Measurements from ENCODE around the gene HEY2. TPM values are rescaled to one million over a fixed set of nuclear protein-coding genes. Genes with fewer than 3 reads are reported as not detected.

Gene HEY2
- polyA plus RNA-seq, 1 donor (not counting 4 experiments of a cell fraction or from before 2014, with no cell fraction given) = not detected

DNA sequence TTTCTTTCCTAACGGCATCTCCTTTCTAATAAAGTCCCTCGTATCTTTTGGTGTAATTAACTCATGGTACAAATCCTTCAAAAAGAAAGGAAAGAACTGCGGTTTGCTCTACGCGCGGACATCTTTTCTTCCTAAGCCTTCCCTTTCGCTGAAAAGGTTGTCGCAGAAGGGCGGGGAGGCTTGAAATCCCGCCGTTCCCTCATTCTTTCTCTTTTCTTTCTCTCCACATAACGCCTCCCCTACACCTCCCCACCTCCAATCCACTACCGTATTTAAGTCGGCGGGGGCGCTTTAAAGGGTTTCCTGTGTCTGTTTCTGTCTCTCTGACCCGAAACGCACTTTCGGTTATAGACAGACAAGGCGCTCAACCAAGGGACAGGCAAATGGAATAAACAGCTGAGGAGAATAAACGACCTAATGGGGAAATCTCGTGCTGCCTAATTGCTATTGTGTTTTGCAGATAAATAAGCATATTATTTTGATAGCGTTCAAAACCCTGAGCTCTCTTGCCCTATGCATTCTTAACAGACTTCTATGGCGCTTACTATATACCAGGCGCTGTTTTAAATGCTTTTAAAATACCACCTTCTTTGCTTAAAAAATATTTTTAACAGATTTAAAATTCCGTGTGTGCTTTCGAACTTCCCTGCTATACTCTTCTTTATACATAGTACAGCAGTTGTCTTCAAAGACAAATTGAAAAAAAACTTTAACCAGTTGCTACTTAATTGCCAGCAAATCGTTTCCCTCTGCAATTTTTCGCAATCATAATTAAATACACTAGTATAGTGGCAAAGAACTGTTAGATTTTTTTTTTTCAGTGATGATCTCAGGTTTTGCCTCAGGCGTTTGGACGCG, 2.5 kb upstream of the HEY2 start:
- DNase-seq (ENCODE audit: low read depth, low spot score) (no peak), FAIRE-seq (no peak)
- Histone ChIP-seq H3K4me1 (ENCODE audit: control insufficient read depth, extremely low read depth, insufficient read depth, low read length) (peaks cover 24% of the 10 kb centered on the region), H3K4me2 (ENCODE audit: control insufficient read depth, extremely low read depth, insufficient read depth, low read depth, low read length) (peak overlapping the region; percentile 96), H3K36me3 (ENCODE audit: control insufficient read depth in 2 of 2, extremely low read depth in 1 of 2, insufficient read depth in 2 of 2, low read length in 2 of 2) (no peaks in the 10 kb centered on the region), H3K79me2 (ENCODE audit: control insufficient read depth, insufficient read depth, low read length) (no peaks in the 10 kb centered on the region), H3K9me3 (ENCODE audit: control insufficient read depth, low read depth, low read length) (no peaks in the 10 kb centered on the region), H3K27ac (ENCODE audit: control insufficient read depth, insufficient read depth, low read length) (no peak overlapping the region), H2AFZ (ENCODE audit: control insufficient read depth, low read length) (no peak overlapping the region), H3K4me3 (ENCODE audit: control insufficient read depth in 2 of 3, extremely low read depth in 1 of 3, insufficient read depth in 2 of 3, low read depth in 1 of 3, low read length in 3 of 3) (peak overlapping the region in 2 of 3 experiments; percentile 62 to 73), H3K9ac (ENCODE audit: control insufficient read depth, extremely low read depth, insufficient read depth, low read length) (no peak overlapping the region), H3K9me1 (ENCODE audit: control insufficient read depth, extremely low read depth, insufficient read depth, low read length) (no peaks in the 10 kb centered on the region), H3K27me3 (ENCODE audit: control insufficient read depth, extremely low read depth, insufficient read depth, low read length) (peaks cover 64% of the 10 kb centered on the region), H4K20me1 (ENCODE audit: control insufficient read depth, extremely low read depth, insufficient read depth, low read length) (no peaks in the 10 kb centered on the region)
- TF ChIP-seq CTCF (optimal IDR thresholded peaks at IDR 0.05 in 1 of 3, IDR thresholded peaks at IDR 0.05 in 1 of 3, conservative IDR thresholded peaks at IDR 0.05 in 1 of 3; ENCODE audit: extremely low read depth in 1 of 3, insufficient read depth in 2 of 3, low read length in 3 of 3) (no peak), EZH2 (IDR thresholded peaks at IDR 0.05; ENCODE audit: low read length) (peak; percentile 78)
- dilution Hi-C loops (cut with MboI; ENCODE audit: extremely low pct_ligation_motif_present, low sequenced_read_pairs) = no loop called here

DNA sequence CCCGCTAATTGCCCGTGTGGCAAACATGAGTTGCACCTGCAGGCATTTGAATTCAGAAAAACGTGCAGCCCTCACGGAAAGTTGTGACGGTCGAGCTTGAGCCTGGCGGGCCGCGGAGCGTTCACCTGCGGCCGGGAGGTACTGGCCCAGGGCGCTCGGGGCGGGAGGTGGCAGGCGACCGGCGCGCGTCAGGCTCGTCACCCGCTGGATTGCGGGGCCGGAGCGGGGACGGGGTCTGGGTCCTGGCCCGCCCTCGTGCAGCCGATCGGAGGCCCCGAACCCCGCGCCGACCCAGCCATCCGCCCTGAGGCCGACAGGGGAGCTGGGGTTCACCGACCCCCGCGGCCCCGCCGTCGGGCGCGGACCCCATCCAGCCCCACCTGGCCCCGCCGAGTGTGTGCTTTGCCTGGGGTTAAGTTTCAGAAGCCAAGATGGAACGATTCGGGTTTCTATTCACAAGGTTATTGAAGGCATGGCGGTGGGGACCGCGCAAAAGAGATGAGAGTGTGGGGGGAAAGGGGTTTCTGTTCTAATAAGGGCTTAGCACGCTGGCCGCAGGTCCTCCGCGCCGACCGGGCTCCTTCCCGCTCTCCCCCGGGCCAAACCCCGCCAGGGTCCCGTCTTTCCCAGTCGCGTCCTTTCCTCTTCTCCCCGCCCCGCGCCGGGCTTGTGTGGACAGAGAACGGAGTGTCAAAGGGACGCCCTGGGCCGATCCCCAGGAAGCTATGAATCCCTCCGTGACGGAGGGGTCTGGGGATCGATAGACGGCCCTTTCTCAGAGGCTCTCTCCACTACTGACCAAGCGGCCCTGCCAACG, 1.6 kb upstream of the HEY2 start:
- Histone ChIP-seq H3K27me3 (ENCODE audit: control insufficient read depth, extremely low read depth, insufficient read depth, low read length) (peaks cover 64% of the 10 kb centered on the region), H3K9ac (ENCODE audit: control insufficient read depth, extremely low read depth, insufficient read depth, low read length) (peak overlapping the region; percentile 13), H3K36me3 (ENCODE audit: control insufficient read depth in 2 of 2, extremely low read depth in 1 of 2, insufficient read depth in 2 of 2, low read length in 2 of 2) (no peaks in the 10 kb centered on the region), H2AFZ (ENCODE audit: control insufficient read depth, low read length) (peak overlapping the region; percentile 38), H3K4me2 (ENCODE audit: control insufficient read depth, extremely low read depth, insufficient read depth, low read depth, low read length) (peak overlapping the region; percentile 96), H3K9me1 (ENCODE audit: control insufficient read depth, extremely low read depth, insufficient read depth, low read length) (no peaks in the 10 kb centered on the region), H3K4me1 (ENCODE audit: control insufficient read depth, extremely low read depth, insufficient read depth, low read length) (peaks cover 24% of the 10 kb centered on the region), H4K20me1 (ENCODE audit: control insufficient read depth, extremely low read depth, insufficient read depth, low read length) (no peaks in the 10 kb centered on the region), H3K9me3 (ENCODE audit: control insufficient read depth, low read depth, low read length) (no peaks in the 10 kb centered on the region), H3K4me3 (ENCODE audit: control insufficient read depth in 2 of 3, extremely low read depth in 1 of 3, insufficient read depth in 2 of 3, low read depth in 1 of 3, low read length in 3 of 3) (peak overlapping the region; percentile 8 to 75 (median 73)), H3K27ac (ENCODE audit: control insufficient read depth, insufficient read depth, low read length) (no peak overlapping the region), H3K79me2 (ENCODE audit: control insufficient read depth, insufficient read depth, low read length) (no peaks in the 10 kb centered on the region)
- FAIRE-seq (no peak), DNase-seq (ENCODE audit: low read depth, low spot score) (peak; percentile 13)
- dilution Hi-C loops (cut with MboI; ENCODE audit: extremely low pct_ligation_motif_present, low sequenced_read_pairs) = no loop called here
- TF ChIP-seq CTCF (optimal IDR thresholded peaks at IDR 0.05 in 1 of 3, IDR thresholded peaks at IDR 0.05 in 1 of 3, conservative IDR thresholded peaks at IDR 0.05 in 1 of 3; ENCODE audit: extremely low read depth in 1 of 3, insufficient read depth in 2 of 3, low read length in 3 of 3) (no peak), EZH2 (IDR thresholded peaks at IDR 0.05; ENCODE audit: low read length) (peak; percentile 84)
